GM21576 (cell line): ENCODE results near the gene RNU6-9.

ENCODE experiments used
- ATAC-seq: cut with Tn5 transposase; IDR thresholded peaks from one replicate; pipeline ENCODE4 v1.9.1; 2021; ENCODE audit warnings: mild to moderate bottlenecking, moderate library complexity; ENCODE audit not compliant: unreplicated experiment

Gene RNU6-9

GRCh38 chr19:896434-896833 is 3.1 kb downstream of the RNU6-9 start:
- no peak for ATAC-seq

- no peak for ATAC-seq
Measured at GRCh38 chr19:896999-897398, 3.7 kb downstream of the RNU6-9 start.

- ATAC-seq = no peak
Measured at GRCh38 chr19:897442-898039, 4.3 kb downstream of the RNU6-9 start.

GRCh38 chr19:898663-899062 is 5.4 kb downstream of the RNU6-9 start:
- ATAC-seq = no peak

- ATAC-seq = no peak
Measured at GRCh38 chr19:899336-900042, 6.2 kb downstream of the RNU6-9 start.

GRCh38 chr19:900043-900301 is 6.7 kb downstream of the RNU6-9 start:
- ATAC-seq = no peak

- ATAC-seq = no peak
Measured at GRCh38 chr19:900302-901111, 7.2 kb downstream of the RNU6-9 start.

- ATAC-seq = no peak
Measured at GRCh38 chr19:901216-902092, 8.2 kb downstream of the RNU6-9 start.

- no peak for ATAC-seq
Measured at GRCh38 chr19:902093-902370, 8.7 kb downstream of the RNU6-9 start.

GRCh38 chr19:902446-903226 is 9.4 kb downstream of the RNU6-9 start:
- ATAC-seq = no peak

- no peak for ATAC-seq
Measured at GRCh38 chr19:903266-903797, 10.0 kb downstream of the RNU6-9 start.

- no peak for ATAC-seq
Measured at GRCh38 chr19:904545-904944, 11.3 kb downstream of the RNU6-9 start.

- ATAC-seq = no peak
Measured at GRCh38 chr19:906480-906879, 13.2 kb downstream of the RNU6-9 start.

GRCh38 chr19:907183-907853 is 14.0 kb downstream of the RNU6-9 start:
- ATAC-seq = no peak

GRCh38 chr19:911197-912033 is 18.1 kb downstream of the RNU6-9 start:
- no peak for ATAC-seq

GRCh38 chr19:912181-913079 is 19.1 kb downstream of the RNU6-9 start:
- no peak for ATAC-seq

GRCh38 chr19:913080-913748 is 19.9 kb downstream of the RNU6-9 start, which contains the start of gene R3HDM4:
Gene R3HDM4, minus strand, starts transcription at chr19:913219. Its CDS starts 62 bp downstream, at chr19:913157.
- ATAC-seq = no peak
